Endothelial cell of umbilical vein (primary cell): ENCODE results near the gene SRPK1. TPM values are rescaled to one million over a fixed set of nuclear protein-coding genes. Genes with fewer than 3 reads are reported as not detected.

Source experiments
- BruUV-seq: library from RNA; stranded (reverse); fragments of 400-500 nt; replicated peaks from 2 replicates; lab custom pipeline; 2021; lab: Mats Ljungman, UMichigan
- CTCF ChIA-PET: fragments of 300-600, 350-600 bp; sonication (Branson Sonifier 250); formaldehyde crosslinking; loops from one replicate; lab custom pipeline; 2021; ENCODE audit warnings: antibody characterized with exemption, inconsistent platforms; lab: Charles Lee
- POLR2A ChIA-PET: fragments of 300-600, 350-600 bp; sonication (Branson Sonifier 250); formaldehyde crosslinking; loops from one replicate; lab custom pipeline; 2021; ENCODE audit warnings: antibody characterized with exemption, inconsistent platforms; lab: Charles Lee
- DNase-seq: peaks from one replicate; pipeline ENCODE4 v3.0.0-alpha.2; 2011; ENCODE audit warnings: low read depth, low spot score
- FAIRE-seq: peaks from 2 replicates; lab custom pipeline; 2011; peaks lifted over from hg19 to GRCh38; lab: Jason Lieb, UNC
- H2AFZ ChIP-seq: 2 replicates; pipeline ENCODE4 v1.6.0; 2012; ENCODE audit warnings: low read depth, low read length, control low read depth, inconsistent platforms
- H3K27ac ChIP-seq: 2 replicates; pipeline ENCODE4 v1.5.1; 2011; ENCODE audit warnings: low read depth, mild to moderate bottlenecking, control low read depth, low read length, moderate library complexity; ENCODE audit not compliant: insufficient read depth
- H3K27me3 ChIP-seq, 2 experiments: 2 replicates each; pipeline versions ENCODE4 v1.6.0 to v1.6.1; 2011; ENCODE audit warnings: low read length in 2 of 2, mixed read lengths in 1 of 2; ENCODE audit not compliant: control insufficient read depth in 2 of 2, insufficient read depth in 2 of 2
- H3K36me3 ChIP-seq, 2 experiments: 2 replicates in 1 of 2; 3 replicates in 1 of 2; pipeline ENCODE4 v1.5.1; 2011; ENCODE audit warnings: low read length in 2 of 2, mild to moderate bottlenecking in 1 of 2, moderate library complexity in 1 of 2; ENCODE audit not compliant: control insufficient read depth in 2 of 2, insufficient read depth in 2 of 2; ENCODE audit errors: extremely low read depth in 1 of 2
- H3K4me1 ChIP-seq: 3 replicates; pipeline ENCODE4 v1.5.1; 2011; ENCODE audit warnings: mild to moderate bottlenecking, low read length; ENCODE audit not compliant: control insufficient read depth, insufficient read depth; ENCODE audit errors: extremely low read depth
- H3K4me2 ChIP-seq: 2 replicates; pipeline ENCODE4 v1.6.1; 2011; ENCODE audit warnings: low read length, control low read depth, mixed read lengths; ENCODE audit not compliant: insufficient read depth
- H3K4me3 ChIP-seq, 3 experiments: fragments of 200-600 bp in 1 of 3; sonication (generic), shearing (Covaris generic) in 1 of 3; replicated peaks in 1 of 3; 2 replicates each; pipeline ENCODE4 v1.5.1; 2011 to 2016; ENCODE audit warnings: control low read depth in 3 of 3, low read length in 3 of 3, mild to moderate bottlenecking in 2 of 3, inconsistent platforms in 1 of 3, low read depth in 1 of 3, moderate library complexity in 1 of 3; ENCODE audit not compliant: insufficient read depth in 1 of 3
- H3K79me2 ChIP-seq: 2 replicates; pipeline ENCODE4 v1.6.0; 2012; ENCODE audit warnings: low read length, inconsistent platforms; ENCODE audit not compliant: control insufficient read depth, insufficient read depth
- H3K9ac ChIP-seq: replicated peaks from 2 replicates; pipeline ENCODE3; 2011; ENCODE audit warnings: low read length, control low read depth; ENCODE audit not compliant: insufficient read depth; ENCODE audit errors: extremely low read depth
- H3K9me1 ChIP-seq: replicated peaks from 3 replicates; pipeline ENCODE4 v1.6.0; 2011; ENCODE audit warnings: mild to moderate bottlenecking, low read length; ENCODE audit not compliant: control insufficient read depth, insufficient read depth; ENCODE audit errors: extremely low read depth
- H3K9me3 ChIP-seq: replicated peaks from 2 replicates; pipeline ENCODE4 v1.5.1; 2012; ENCODE audit warnings: low read length, inconsistent platforms; ENCODE audit not compliant: control insufficient read depth, insufficient read depth
- H4K20me1 ChIP-seq: replicated peaks from 2 replicates; pipeline ENCODE3; 2011; ENCODE audit warnings: mild to moderate bottlenecking, low read length; ENCODE audit not compliant: control insufficient read depth, insufficient read depth; ENCODE audit errors: extremely low read depth
- EZH2 ChIP-seq: IDR thresholded peaks from 2 replicates; pipeline ENCODE4 v1.6.1; 2012; ENCODE audit warnings: borderline replicate concordance, low read depth, mild to moderate bottlenecking, moderate library complexity, low read length, inconsistent platforms; ENCODE audit not compliant: severe bottlenecking
- FOS ChIP-seq: IDR thresholded peaks from 2 replicates; pipeline ENCODE4 v1.6.1; 2011; ENCODE audit warnings: mild to moderate bottlenecking, low read length, moderate library complexity, borderline replicate concordance; ENCODE audit not compliant: insufficient read depth
- GATA2 ChIP-seq: IDR thresholded peaks from 2 replicates; pipeline ENCODE4 v1.7.0; 2011; ENCODE audit warnings: low read depth, mild to moderate bottlenecking, moderate library complexity, mixed read lengths, low read length; ENCODE audit not compliant: insufficient read length, insufficient read depth
- JUN ChIP-seq: IDR thresholded peaks from 2 replicates; pipeline ENCODE4 v1.6.1; 2011; ENCODE audit warnings: borderline replicate concordance, low read depth; ENCODE audit not compliant: insufficient read length, insufficient read depth
- MYC ChIP-seq: IDR thresholded peaks from one replicate; pipeline ENCODE4 v1.6.1; 2011; ENCODE audit warnings: mild to moderate bottlenecking, low read depth, low read length
- POLR2A ChIP-seq: IDR thresholded peaks from 2 replicates; pipeline ENCODE4 v1.6.1; 2012; ENCODE audit warnings: low read depth, mild to moderate bottlenecking, control low read depth, low read length
- POLR2AphosphoS5 ChIP-seq: IDR thresholded peaks from 2 replicates; pipeline ENCODE4 v1.6.1; 2012; ENCODE audit warnings: low read depth, mild to moderate bottlenecking, control low read depth, low read length, moderate library complexity; ENCODE audit not compliant: insufficient read depth
- dilution Hi-C: fragments of 300-500 bp; cut with MboI; formaldehyde crosslinking; loops from one replicate; pipeline ENCODE4 v1.15.0; 2019; ENCODE audit warnings: low sequenced_read_pairs; ENCODE audit not compliant: extremely low pct_ligation_motif_present
- intact Hi-C: fragments of 100-400 bp; cut with micrococcal nuclease; formaldehyde crosslinking; loops from one replicate; pipeline ENCODE4 v1.10.0; 2022
- polyA plus RNA-seq, 4 experiments: library from polyadenylated mRNA; depleted of rRNA in 3 of 4; stranded (reverse) in 3 of 4; unstranded in 1 of 4; fragments of >200 nt; gene quantifications; 2 replicates each; pipeline versions ENCODE4 v1.2.1 to v1.2.3, GENCODE V29; 2011 to 2012; ENCODE audit warnings: missing spikeins in 1 of 4
- total RNA-seq: library from RNA; stranded (reverse); gene quantifications from 2 replicates; pipeline ENCODE4 v1.2.3, GENCODE V29; 2021
- TF ChIP-seq, protein P1 (sequence below), 2 donors: IDR thresholded peaks; 1 replicate in 1 of 2; 2 replicates in 1 of 2; pipeline ENCODE4 v1.5.1; 2011; ENCODE audit warnings: low read length in 2 of 2, mild to moderate bottlenecking in 2 of 2, moderate library complexity in 2 of 2, control low read depth in 1 of 2, inconsistent platforms in 1 of 2, low read depth in 1 of 2; ENCODE audit not compliant: insufficient read depth in 1 of 2; ENCODE audit errors: extremely low read depth in 1 of 2
- TF ChIP-seq, protein P2 (sequence below): IDR thresholded peaks from 2 replicates; pipeline ENCODE4 v1.6.1; 2011; ENCODE audit not compliant: insufficient read depth, insufficient read length

The SRPK1 gene
- total and polyA plus RNA-seq, 2 donors (not counting 3 experiments of a cell fraction or from before 2014, with no cell fraction given), result 18.9 to 72.7 TPM

DNA sequence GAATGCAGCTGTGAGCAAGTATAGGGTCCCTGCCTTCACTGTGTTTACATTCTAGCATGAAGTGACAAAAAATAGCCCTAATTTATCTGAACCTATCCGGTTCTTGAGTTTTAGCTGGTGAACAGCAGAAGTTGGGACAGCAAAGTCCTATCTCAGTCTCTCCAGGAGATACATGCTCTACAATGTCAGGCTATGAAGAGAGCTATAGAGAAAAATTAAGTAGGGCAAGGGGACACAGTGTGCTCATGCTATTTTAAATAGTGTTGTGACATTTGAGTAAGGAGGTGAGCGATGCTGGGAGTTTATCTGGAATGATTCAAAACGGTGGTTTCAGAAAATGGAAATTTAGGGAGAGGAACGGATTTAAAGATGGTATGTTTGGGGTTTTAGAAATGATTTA is 20.4 kb downstream of the SRPK1 start:
- no peak overlapping the region for H3K4me2 ChIP-seq
- H4K20me1 ChIP-seq, result no peaks in the 10 kb centered on the region

More for the DNA sequence above, 20.4 kb downstream of the SRPK1 start:
- peaks cover 1% of the 10 kb centered on the region for H3K4me1 ChIP-seq
- no peak overlapping the region for H3K4me3 ChIP-seq
- DNase-seq (no peak), FAIRE-seq (no peak)
- H3K36me3 ChIP-seq, result peaks cover 0 to 2% of the 10 kb centered on the region in 2 experiments
- no peaks in the 10 kb centered on the region for H3K9me3 ChIP-seq
- no peaks in the 10 kb centered on the region for H3K9me1 ChIP-seq
- ChIA-PET POLR2A (no interaction called here), CTCF (no interaction called here)
- no peak overlapping the region for H2AFZ ChIP-seq
- no peak overlapping the region for H3K9ac ChIP-seq
- no peaks in the 10 kb centered on the region for H3K27me3 ChIP-seq
- no peak overlapping the region for H3K27ac ChIP-seq
- no peak for TF ChIP-seq FOS
- no peak for TF ChIP-seq GATA2
- TF ChIP-seq JUN, result no peak
- no peak for TF ChIP-seq MYC
- TF ChIP-seq POLR2A, result no peak
- TF ChIP-seq, protein P1, sequence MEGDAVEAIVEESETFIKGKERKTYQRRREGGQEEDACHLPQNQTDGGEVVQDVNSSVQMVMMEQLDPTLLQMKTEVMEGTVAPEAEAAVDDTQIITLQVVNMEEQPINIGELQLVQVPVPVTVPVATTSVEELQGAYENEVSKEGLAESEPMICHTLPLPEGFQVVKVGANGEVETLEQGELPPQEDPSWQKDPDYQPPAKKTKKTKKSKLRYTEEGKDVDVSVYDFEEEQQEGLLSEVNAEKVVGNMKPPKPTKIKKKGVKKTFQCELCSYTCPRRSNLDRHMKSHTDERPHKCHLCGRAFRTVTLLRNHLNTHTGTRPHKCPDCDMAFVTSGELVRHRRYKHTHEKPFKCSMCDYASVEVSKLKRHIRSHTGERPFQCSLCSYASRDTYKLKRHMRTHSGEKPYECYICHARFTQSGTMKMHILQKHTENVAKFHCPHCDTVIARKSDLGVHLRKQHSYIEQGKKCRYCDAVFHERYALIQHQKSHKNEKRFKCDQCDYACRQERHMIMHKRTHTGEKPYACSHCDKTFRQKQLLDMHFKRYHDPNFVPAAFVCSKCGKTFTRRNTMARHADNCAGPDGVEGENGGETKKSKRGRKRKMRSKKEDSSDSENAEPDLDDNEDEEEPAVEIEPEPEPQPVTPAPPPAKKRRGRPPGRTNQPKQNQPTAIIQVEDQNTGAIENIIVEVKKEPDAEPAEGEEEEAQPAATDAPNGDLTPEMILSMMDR (IDR thresholded peaks at IDR 0.05; ENCODE audit: extremely low read depth in 1 of 2, insufficient read depth in 1 of 2, low read depth in 1 of 2, low read length in 2 of 2), result no peak
- TF ChIP-seq EZH2, result no peak
- no peak for TF ChIP-seq POLR2AphosphoS5
- TF ChIP-seq, protein P2, sequence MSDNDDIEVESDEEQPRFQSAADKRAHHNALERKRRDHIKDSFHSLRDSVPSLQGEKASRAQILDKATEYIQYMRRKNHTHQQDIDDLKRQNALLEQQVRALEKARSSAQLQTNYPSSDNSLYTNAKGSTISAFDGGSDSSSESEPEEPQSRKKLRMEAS, result no peak
- intact Hi-C loops, result no loop called here
- BruUV-seq, result no TSS peak
- dilution Hi-C loops, result no loop called here
- H3K79me2 ChIP-seq, result peaks cover 86% of the 10 kb centered on the region
